Measurements from ENCODE around the gene AKAP17A.
"Not testable (repeated sequence)": the region's sequence is repeated elsewhere in the genome, so short reads cannot be mapped to it uniquely, and the experiment has no call there.

Gene AKAP17A

DNA sequence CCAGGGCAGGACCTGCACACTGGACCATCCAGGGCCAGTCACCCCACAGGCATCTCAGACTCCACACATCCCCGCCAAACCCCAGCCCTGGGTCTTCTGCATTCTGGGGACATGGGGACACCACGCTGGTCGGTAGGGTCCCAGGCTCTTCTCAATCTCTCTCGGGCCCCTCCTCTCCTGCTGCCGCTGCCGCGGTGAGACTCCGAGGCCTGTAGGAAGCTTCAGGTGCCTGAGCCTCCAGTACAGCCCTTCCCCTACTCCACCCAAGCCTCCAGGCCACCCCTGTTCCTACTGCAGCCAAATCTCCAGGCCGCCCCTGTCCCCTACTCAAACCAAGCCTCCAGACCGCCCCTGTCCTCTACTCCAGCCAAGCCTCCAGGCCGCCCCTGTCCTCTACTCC, 17.9 kb downstream of the AKAP17A start:
- no peak for DNase-seq

DNA sequence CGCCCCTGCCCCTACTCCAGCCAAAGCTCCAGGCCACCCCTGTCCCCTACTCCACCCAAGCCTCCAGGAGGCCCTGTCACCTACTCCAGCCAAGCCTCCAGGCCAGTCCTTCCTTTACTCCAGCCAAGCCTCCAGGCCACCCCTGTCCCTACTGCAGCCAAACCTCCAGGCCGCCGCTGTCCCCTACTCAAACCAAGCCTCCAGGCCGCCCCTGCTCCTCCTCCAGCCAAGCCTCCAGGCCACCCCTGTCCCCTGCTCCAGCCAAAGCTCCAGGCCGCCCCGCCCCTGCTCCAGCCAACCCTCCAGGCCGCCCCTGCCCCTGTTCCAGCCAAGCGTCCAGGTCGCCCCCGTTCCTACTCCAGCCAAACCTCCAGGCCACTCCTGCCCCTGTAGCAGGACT, 18.4 kb downstream of the AKAP17A start:
- no peak for DNase-seq

GRCh38 chrX:1610166-1610565, 18.8 kb downstream of the AKAP17A start:
- no peak for DNase-seq

DNA sequence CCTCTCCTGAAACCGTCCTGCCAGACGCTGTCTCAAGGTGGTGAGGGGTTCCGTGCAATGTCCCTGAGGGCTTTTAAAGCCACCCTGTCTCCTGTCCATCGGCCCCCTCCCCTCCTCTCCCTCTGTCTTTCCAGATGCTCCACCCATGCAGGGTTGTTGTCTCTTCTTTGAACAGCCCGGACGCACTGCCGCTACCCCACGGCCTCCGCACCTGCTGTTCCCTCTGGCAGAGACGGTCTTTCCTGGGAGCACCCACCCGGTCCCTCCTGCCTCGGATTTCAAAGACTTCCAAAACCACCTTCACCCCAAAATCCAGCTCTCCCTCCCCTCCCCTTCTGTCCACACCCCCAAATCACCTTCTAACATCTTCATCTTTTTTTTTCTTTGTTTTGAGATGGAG, 19.3 kb downstream of the AKAP17A start:
- DNase-seq = no peak

DNA sequence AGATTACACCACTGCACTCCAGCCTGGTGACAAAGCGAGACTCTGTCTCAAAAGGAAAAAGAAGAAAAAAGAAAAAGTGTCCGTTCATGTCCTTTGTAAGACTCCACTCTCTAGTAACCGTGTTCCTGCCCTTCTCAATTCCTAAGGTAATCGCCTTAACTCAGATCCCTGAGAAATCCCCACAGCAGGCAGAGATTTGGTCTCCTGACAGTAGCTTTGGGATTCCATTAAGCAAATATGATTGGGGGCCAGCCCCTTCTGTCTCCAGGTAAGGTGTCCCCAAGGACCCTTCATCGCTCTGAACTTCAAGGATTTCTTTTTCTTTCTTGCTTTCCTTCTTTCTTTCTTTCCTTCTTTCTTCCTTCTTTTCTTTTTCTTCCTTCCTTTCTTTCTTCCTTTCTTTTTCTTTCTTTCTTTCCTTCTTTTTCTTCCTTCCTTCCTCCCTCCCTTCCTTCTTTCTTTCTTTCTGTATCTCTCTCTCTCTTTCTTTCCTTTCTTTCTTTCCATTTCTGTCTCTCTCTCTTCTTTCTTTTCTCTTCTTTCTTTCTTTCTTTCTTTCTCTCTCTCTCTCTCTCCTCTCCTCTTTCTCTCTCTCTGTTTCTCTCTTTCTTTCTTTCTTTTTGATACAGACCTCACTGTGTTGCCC, 21.4 kb downstream of the AKAP17A start:
- no peak for DNase-seq

GRCh38 chrX:1614927-1615326, 23.5 kb downstream of the AKAP17A start, which contains the start of gene ASMT:
ASMT (plus strand) TSS chrX:1615059; CDS start chrX:1615200, 141 bp downstream.
- no peak for DNase-seq

GRCh38 chrX:1618689-1619088, 27.3 kb downstream of the AKAP17A start:
- no peak for DNase-seq

- no peak for DNase-seq
These were observed 32.3 kb downstream of the AKAP17A start for GRCh38 chrX:1623691-1624090.

DNA sequence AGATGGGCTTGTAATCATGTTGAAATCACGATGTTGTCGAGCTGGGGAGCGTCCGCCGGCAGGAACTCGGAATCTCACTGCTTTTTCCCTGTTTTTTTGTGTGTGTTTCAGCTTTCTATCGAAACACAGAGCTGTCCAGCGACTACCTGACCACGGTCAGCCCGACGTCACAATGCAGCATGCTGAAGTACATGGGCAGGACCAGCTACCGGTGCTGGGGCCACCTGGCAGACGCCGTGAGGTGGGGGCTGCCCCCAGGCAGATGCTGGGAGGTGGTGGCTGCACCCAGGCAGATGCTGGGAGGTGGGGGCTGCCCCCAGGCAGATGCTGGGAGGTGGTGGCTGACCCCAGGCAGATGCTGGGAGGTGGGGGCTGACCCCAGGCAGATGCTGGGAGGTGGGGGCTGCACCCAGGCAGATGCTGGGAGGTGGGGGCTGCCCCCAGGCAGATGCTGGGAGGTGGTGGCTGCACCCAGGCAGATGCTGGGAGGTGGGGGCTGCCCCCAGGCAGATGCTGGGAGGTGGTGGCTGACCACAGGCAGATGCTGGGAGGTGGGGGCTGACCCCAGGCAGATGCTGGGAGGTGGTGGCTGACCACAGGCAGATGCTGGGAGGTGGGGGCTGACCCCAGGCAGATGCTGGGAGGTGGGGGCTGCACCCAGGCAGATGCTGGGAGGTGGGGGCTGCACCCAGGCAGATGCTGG, 32.9 kb downstream of the AKAP17A start:
- DNase-seq = not testable (repeated sequence)

DNA sequence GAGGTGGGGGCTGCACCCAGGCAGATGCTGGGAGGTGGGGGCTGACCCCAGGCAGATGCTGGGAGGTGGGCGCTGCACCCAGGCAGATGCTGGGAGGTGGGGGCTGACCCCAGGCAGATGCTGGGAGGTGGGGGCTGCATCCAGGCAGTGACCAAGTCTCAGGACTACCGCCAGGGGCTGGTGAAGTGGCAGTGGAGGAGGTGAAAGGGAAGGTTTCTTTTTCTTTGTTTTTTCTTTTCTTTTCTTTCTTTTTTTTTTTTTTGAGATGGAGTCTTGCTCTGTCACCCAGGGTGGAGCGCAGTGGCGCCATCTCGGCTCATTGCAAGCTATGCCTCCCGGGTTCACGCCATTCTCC, 33.4 kb downstream of the AKAP17A start:
- DNase-seq = not testable (repeated sequence)

GRCh38 chrX:1629244-1629643, 37.8 kb downstream of the AKAP17A start:
- no peak for DNase-seq

GRCh38 chrX:1646009-1646408, 54.6 kb downstream of the AKAP17A start:
- no peak for DNase-seq

DNA sequence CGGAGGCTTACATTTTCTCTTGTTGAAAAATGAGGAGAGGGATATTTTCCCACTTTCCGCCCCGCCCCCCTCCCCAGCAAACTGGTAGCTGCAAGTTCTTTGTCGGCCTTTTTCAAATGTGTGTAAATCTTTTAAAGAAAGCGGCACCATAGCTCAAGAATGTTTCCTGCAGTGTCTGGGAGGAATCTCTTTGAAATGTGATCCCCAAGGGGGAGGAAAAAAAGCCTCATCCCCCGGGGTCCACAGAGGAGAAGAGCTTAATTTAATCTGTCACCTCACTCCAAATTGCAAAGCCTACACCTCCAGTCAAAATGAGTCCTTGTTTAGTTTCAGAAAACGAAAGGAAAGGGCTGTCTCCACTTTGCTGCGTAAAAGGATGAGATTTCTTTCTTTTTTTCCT, 58.2 kb downstream of the AKAP17A start:
- DNase-seq = no peak
